Measurements from ENCODE around the gene KYAT1.

The KYAT1 gene

DNA sequence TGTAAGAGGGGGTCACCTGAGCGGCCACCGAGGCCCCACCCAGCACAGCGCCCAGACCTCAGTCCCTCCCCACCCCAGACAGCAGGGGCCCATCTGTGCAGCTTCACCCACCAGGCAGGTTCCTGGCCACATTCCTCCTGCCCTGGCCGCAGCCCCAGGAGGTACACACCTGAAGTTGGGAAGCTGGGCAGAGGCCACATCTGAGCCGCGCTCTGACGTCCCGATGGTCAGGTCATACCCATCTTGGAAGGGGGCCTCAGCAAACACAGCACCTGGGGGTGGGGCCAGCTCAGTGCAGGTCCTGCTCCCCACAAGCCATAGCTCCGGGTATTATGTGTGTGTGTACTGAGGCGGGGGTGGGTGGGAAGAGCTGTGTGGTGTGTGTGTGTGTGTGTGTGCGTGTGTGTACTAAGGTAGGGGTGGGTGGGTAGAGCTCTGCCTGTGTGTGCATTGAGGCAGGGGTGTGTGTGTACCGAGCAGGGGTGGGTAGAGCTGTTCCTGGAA, 57.8 kb downstream of the KYAT1 start:
- H3K4me3 ChIP-seq, result no peak overlapping the region
- H3K36me3 ChIP-seq, result peaks cover 65 to 90% (median 78%) of the 10 kb centered on the region in 11 experiments
- H3K9ac ChIP-seq, result no peak overlapping the region; a peak in 1 of 22 replicates
- TF ChIP-seq Cebpa-rat (IDR thresholded peaks at IDR 0.05), result no peak
- H3K9me3 ChIP-seq (replicated peaks in 1 of 11), result no peaks in the 10 kb centered on the region
- H3K27me3 ChIP-seq, result no peaks in the 10 kb centered on the region
- no peak overlapping the region for H3K27ac ChIP-seq
- H4K20me1 ChIP-seq, result peaks cover 0 to 97% (median 76%) of the 10 kb centered on the region in 11 experiments; a peak in 19 of 22 replicates
- peaks cover 24 to 35% (median 31%) of the 10 kb centered on the region in 10 experiments for H3K4me1 ChIP-seq
- no peak overlapping the region for H3K4me2 ChIP-seq

DNA sequence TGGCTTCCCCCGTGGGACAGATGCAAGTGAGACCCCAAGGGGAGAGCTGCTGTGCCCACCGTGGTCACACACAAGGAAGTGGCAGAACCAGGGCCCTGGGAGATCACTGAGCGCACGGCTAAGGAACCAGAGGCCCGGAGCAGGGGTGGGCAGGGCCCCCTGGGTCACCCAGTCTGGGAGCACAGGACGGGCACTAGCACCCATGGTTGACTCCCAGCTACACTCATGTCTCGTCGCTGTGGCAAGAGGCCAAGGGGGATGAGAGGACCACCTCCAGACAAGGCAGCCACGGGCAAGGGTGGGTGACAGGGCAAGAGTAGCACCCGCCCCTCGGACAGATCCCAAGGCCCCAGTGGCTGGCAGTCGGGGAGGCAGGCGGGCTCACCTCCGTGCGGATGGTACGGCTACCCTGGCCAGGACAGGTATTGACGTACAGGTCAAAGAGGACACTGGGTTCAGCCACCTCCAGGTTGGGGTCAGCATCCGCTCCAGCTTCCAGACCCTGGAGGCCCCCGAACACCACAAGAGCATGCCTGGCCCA, 58.3 kb downstream of the KYAT1 start:
- H3K27me3 ChIP-seq, result no peaks in the 10 kb centered on the region
- H3K4me2 ChIP-seq, result no peak overlapping the region
- no peak overlapping the region; a peak in 2 of 22 replicates for H3K9ac ChIP-seq
- peaks cover 0 to 92% (median 73%) of the 10 kb centered on the region in 11 experiments; a peak in 19 of 22 replicates for H4K20me1 ChIP-seq
- H3K9me3 ChIP-seq (replicated peaks in 1 of 11), result no peaks in the 10 kb centered on the region
- peaks cover 65 to 88% (median 77%) of the 10 kb centered on the region in 11 experiments for H3K36me3 ChIP-seq
- H3K27ac ChIP-seq, result no peak overlapping the region
- no peak overlapping the region for H3K4me3 ChIP-seq
- peaks cover 20 to 30% (median 26%) of the 10 kb centered on the region in 10 experiments for H3K4me1 ChIP-seq
- no peak for TF ChIP-seq Cebpa-rat (IDR thresholded peaks at IDR 0.05)

DNA sequence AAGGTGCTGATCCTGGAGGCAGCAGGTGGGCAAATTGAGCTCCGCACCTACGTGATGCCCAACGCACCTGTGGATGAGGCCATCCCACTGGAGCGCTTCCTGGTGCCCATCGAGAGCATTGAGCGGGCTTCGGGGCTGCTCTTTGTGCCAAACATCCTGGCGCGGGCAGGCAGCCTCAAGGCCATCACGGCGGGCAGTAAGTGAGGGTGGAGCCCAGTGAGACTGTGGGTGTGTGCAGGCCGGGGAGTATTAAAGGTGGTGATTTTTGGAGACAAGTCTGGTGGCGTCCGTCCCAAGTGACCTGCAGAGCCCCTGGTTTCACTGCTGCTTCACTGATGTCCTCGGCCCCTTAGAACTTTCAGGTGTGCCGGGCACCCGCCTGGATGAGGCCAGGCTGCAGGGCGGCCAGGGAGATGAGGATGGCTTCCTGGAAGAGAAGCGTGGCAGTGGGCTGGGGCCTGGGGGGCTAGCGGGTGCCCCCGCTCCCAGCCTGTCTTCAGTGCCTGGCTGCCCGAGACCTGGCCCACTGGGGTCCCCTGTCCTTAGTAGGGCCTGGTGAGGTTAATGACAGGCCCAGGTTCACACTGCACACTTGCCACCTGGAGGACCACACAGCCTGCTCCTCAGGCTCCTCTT, 59.2 kb downstream of the KYAT1 start:
- peaks cover 65 to 79% (median 70%) of the 10 kb centered on the region in 11 experiments for H3K36me3 ChIP-seq
- no peaks in the 10 kb centered on the region for H3K9me3 ChIP-seq (replicated peaks in 1 of 11)
- TF ChIP-seq Cebpa-rat (IDR thresholded peaks at IDR 0.05), result no peak
- no peak overlapping the region for H3K4me3 ChIP-seq
- H4K20me1 ChIP-seq, result peaks cover 0 to 85% (median 73%) of the 10 kb centered on the region in 11 experiments; a peak in 19 of 22 replicates
- peaks cover 16 to 27% (median 20%) of the 10 kb centered on the region in 10 experiments for H3K4me1 ChIP-seq
- no peak overlapping the region for H3K9ac ChIP-seq
- no peak overlapping the region for H3K27ac ChIP-seq
- no peaks in the 10 kb centered on the region for H3K27me3 ChIP-seq
- H3K4me2 ChIP-seq, result no peak overlapping the region

DNA sequence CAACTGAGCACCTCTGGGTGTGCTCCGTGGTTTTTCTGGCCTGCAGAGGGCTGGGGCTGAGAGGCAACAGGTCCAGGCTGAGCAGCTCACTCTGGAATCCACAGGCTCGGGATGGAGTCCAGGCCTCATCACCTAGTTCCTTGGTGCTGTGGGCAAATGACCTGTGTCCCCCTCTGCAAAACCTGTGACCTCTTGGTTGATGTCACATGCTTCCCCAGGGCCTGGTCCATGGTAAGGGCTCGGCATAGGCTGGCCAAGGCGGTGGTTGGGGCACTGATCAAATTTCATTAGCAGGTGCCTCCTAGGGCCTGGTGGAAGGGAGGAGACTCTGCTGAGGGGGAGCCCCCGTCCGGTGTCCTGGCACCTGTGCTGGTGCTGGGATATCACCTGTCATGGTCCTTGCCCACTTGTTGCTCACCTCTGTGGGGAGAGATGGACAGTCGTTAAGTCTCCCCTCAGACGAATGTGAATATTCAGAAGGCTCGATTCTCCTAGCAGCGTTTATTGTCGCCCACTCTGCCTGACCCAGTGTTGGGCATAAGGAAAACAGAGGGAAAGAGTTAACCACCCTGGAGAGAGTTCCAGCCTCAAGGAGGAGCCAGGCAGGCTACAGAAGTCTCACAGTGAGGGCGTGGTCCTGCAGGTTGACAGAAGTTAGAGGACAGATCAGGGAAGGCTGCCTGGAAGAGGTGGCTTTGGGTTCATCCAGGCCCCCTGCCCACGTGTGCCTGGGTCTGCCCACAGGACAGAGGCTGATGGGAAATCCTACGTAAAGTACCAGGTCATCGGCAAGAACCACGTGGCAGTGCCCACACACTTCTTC, 60.0 kb downstream of the KYAT1 start:
- Histone ChIP-seq H3K36me3 (peaks cover 58 to 71% (median 63%) of the 10 kb centered on the region in 11 experiments), H3K27me3 (no peaks in the 10 kb centered on the region)
- no peak for TF ChIP-seq Cebpa-rat (IDR thresholded peaks at IDR 0.05)

DNA sequence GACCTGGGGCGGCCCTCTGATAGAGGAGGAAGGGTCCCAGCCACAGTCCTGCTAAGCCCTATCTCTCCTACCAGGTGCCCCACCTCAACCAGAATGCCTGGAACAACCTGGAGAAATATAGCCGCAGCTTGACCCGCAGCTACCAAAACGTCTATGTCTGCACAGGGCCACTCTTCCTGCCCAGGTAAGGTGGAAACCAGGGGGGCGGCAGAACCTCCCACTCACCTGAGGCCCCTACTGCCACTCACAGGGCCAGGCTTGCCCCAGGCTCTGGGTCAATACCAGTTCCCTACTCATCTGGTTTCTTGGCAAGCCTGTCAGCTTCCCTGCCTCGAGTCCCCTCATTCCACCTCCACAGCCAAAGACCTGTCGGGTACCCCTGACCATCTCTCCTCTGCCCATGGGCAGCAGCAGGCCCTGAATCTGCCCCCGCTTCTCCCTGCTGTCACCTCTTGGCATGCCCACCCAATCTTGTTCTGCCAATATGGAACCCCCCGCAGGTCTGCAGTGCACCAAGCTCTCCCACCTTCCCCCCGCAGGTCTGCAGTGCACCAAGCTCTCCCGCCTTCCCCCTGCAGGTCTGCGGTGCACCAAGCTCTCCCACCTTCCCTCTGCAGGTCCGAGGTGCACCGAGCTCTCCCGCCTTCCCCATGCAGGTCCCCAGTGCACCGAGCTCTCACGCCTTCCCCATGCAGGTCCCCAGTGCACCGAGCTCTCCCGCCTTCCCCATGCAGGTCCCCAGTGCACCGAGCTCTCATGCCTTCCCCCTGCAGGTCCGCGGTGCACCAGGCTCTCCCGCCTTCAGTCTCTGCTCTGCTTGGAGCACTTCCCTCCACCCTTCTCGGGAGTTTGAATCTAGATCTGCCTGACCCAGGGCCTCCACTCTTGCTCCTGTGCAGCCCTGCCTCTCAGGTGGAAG, 60.8 kb downstream of the KYAT1 start:
- H3K27ac ChIP-seq, result no peak overlapping the region
- H3K4me1 ChIP-seq, result peaks cover 16 to 29% (median 19%) of the 10 kb centered on the region in 10 experiments
- no peaks in the 10 kb centered on the region for H3K27me3 ChIP-seq
- peaks cover 49 to 63% (median 54%) of the 10 kb centered on the region in 11 experiments for H3K36me3 ChIP-seq
- peaks cover 0 to 70% (median 62%) of the 10 kb centered on the region in 11 experiments; a peak in 19 of 22 replicates for H4K20me1 ChIP-seq
- no peak for TF ChIP-seq Cebpa-rat (IDR thresholded peaks at IDR 0.05)
- H3K4me2 ChIP-seq, result peak overlapping the region in 10 of 11 experiments; percentile 87 to 100 (median 98); a peak in 12 of 22 replicates
- H3K9me3 ChIP-seq (replicated peaks in 1 of 11), result no peaks in the 10 kb centered on the region
- H3K4me3 ChIP-seq, result no peak overlapping the region
- 0 out of 22 replicates have a peak overlapping the region, but pooled peaks of 1 of the 11 experiments have one; percentile 89 for H3K9ac ChIP-seq

More for the DNA sequence above, 60.0 kb downstream of the KYAT1 start:
- H4K20me1 ChIP-seq, result peaks cover 0 to 78% (median 71%) of the 10 kb centered on the region in 11 experiments; a peak in 19 of 22 replicates
- no peaks in the 10 kb centered on the region for H3K9me3 ChIP-seq (replicated peaks in 1 of 11)
- H3K4me3 ChIP-seq, result no peak overlapping the region
- no peak overlapping the region for H3K27ac ChIP-seq
- H3K4me1 ChIP-seq, result peaks cover 16 to 29% (median 19%) of the 10 kb centered on the region in 10 experiments
- no peak overlapping the region for H3K4me2 ChIP-seq
- no peak overlapping the region for H3K9ac ChIP-seq

DNA sequence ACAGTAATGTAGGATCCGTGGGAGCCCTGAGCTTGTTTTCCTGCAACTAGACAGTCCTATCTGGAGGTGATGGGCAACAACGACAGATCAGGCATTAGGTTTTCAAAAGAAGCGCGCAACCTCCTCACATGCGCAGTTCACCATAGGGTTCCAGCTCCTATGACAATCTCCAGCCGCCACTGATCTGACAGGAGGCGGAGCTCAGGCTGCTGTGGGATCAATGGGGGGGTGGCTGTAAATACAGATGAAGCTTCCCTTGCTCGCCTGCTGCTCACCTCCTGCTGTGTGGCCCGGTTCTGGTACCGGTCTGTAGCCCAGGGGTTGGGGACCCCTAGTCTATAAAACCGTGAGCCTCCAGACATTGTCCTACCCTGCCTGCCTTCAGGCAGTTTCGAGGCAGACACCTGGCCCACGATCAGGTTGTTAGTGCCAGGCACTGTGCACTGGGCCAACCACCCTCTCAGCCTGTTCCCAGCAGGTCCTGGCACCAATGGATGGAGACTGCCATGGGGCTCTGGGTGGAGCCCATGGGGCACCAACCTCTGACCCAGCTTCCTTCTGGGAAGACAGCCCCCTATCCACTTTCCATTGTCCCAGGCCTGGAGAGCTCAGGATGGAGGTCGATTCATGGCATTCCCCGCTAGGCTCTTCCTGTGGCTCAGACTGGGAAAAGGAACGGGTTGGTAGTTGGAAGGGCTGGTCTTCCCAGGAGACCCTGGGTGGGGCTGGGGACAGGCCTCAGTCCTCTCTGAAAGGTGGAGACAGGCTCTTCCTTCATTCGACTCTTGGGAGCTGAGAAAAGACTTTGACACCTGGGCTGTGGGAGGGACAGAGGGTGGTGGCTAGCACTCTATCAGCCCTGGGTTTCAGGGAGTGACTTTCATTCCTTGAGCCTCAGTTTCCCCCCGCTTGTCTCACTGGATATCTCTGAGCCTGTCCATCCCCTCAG, 61.8 kb downstream of the KYAT1 start:
- Histone ChIP-seq H3K9ac (peak overlapping the region in 9 of 11 experiments; percentile 81 to 93 (median 89); a peak in 12 of 22 replicates), H3K36me3 (peaks cover 40 to 53% (median 45%) of the 10 kb centered on the region in 11 experiments), H3K9me3 (replicated peaks in 1 of 11) (no peaks in the 10 kb centered on the region), H3K27ac (no peak overlapping the region), H3K27me3 (no peaks in the 10 kb centered on the region), H3K4me3 (peak overlapping the region; percentile 76 to 94 (median 81); a peak in 19 of 20 replicates), H4K20me1 (peaks cover 0 to 61% (median 55%) of the 10 kb centered on the region in 11 experiments; a peak in 19 of 22 replicates), H3K4me2 (peak overlapping the region; percentile 87 to 100 (median 97)), H3K4me1 (peaks cover 16 to 29% (median 19%) of the 10 kb centered on the region in 10 experiments)
- no peak for TF ChIP-seq Cebpa-rat (IDR thresholded peaks at IDR 0.05)
